Mesendoderm (in vitro differentiated cells): ENCODE data around the gene MLLT1.

Source experiments
- DNase-seq: peaks from one replicate; pipeline ENCODE4 v3.0.0; 2013
- H2AK5ac ChIP-seq: 2 replicates; pipeline ENCODE4 v1.6.1; 2013; ENCODE audit warnings: low read length, inconsistent platforms
- H2BK120ac ChIP-seq: 2 replicates; pipeline ENCODE4 v1.6.1; 2013; ENCODE audit warnings: low read depth, mild to moderate bottlenecking, low read length, moderate library complexity, mixed read lengths
- H2BK15ac ChIP-seq: replicated peaks from 2 replicates; pipeline ENCODE4 v1.6.1; 2013; ENCODE audit warnings: low read depth, mild to moderate bottlenecking, moderate library complexity
- H2BK5ac ChIP-seq: 2 replicates; pipeline ENCODE4 v1.6.1; 2013; ENCODE audit warnings: low read length, inconsistent platforms
- H3K18ac ChIP-seq: 2 replicates; pipeline ENCODE4 v1.6.1; 2013; ENCODE audit warnings: mild to moderate bottlenecking, low read length, mixed read lengths
- H3K23ac ChIP-seq: one replicate; pipeline ENCODE4 v1.6.1; 2013; ENCODE audit warnings: low read length
- H3K27ac ChIP-seq: 2 replicates; pipeline ENCODE4 v1.5.1; 2013; ENCODE audit warnings: low read depth, mild to moderate bottlenecking, inconsistent platforms, low read length, moderate library complexity
- H3K27me3 ChIP-seq: 2 replicates; pipeline ENCODE4 v1.6.1; 2013; ENCODE audit warnings: low read length, control low read depth, mild to moderate bottlenecking, inconsistent platforms; ENCODE audit not compliant: insufficient read depth, poor library complexity
- H3K36me3 ChIP-seq: 2 replicates; pipeline ENCODE4 v1.6.1; 2013; ENCODE audit warnings: low read length, inconsistent platforms; ENCODE audit not compliant: control insufficient read depth, insufficient read depth
- H3K4ac ChIP-seq: one replicate; pipeline ENCODE4 v1.6.1; 2013; ENCODE audit warnings: low read depth, mild to moderate bottlenecking, low read length, moderate library complexity
- H3K4me1 ChIP-seq: 2 replicates; pipeline ENCODE4 v1.6.1; 2013; ENCODE audit warnings: low read depth, low read length, inconsistent platforms; ENCODE audit not compliant: control insufficient read depth
- H3K4me2 ChIP-seq: 2 replicates; pipeline ENCODE4 v1.6.1; 2013; ENCODE audit warnings: low read length
- H3K4me3 ChIP-seq: 2 replicates; pipeline ENCODE4 v1.5.1; 2013; ENCODE audit warnings: mild to moderate bottlenecking, low read length
- H3K56ac ChIP-seq: one replicate; pipeline ENCODE4 v1.6.1; 2013; ENCODE audit warnings: low read length
- H3K79me1 ChIP-seq: 2 replicates; pipeline ENCODE4 v1.6.1; 2013; ENCODE audit warnings: low read length, inconsistent platforms
- H3K79me2 ChIP-seq: 2 replicates; pipeline ENCODE4 v1.6.1; 2013; ENCODE audit warnings: mild to moderate bottlenecking, low read length; ENCODE audit not compliant: control insufficient read depth, insufficient read depth
- H3K9ac ChIP-seq: 2 replicates; pipeline ENCODE4 v1.6.1; 2013; ENCODE audit warnings: low read length, inconsistent platforms
- H4K5ac ChIP-seq: one replicate; pipeline ENCODE4 v1.6.1; 2013; ENCODE audit warnings: low read length
- H4K8ac ChIP-seq: one replicate; pipeline ENCODE4 v1.6.1; 2013; ENCODE audit warnings: low read depth, mild to moderate bottlenecking, control low read depth, low read length, moderate library complexity
- WGBS: extraction: QIAGEN DNeasy Blood & Tissue Kit; methylation state at CpG from one replicate; pipeline ENCODE4 v1.1.7; 2013; ENCODE audit warnings: low lambda C conversion rate, missing lambda C conversion rate; ENCODE audit not compliant: insufficient coverage; ENCODE audit errors: extremely low coverage; 5-methylcytosine and 5-hydroxymethylcytosine counted together

The MLLT1 gene

DNA sequence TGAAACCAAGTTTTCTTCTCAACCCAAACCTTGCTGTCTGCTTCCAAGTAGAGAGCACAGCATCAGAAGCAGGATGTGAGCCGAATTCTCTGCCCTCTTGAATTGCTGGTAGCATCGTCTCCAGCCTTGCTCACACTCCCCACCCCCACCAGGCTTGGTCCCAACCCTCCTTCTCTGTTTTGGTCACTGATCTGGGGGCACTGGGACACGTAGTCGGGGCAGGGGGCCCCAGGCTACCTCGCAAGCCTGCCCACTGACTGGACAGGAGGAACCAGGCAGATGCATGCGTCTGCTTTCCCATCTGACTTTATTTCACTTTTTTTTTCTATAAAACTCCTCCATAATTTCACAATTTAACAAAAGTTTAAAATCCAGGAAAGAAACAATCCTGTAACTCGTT lies 69.7 kb downstream of the MLLT1 start:
- no peak for DNase-seq
- H3K9ac ChIP-seq = no peak overlapping the region
- H4K5ac ChIP-seq = no peak overlapping the region
- H3K56ac ChIP-seq = no peak overlapping the region
- H2AK5ac ChIP-seq = no peak overlapping the region
- no peaks in the 10 kb centered on the region for H3K79me2 ChIP-seq
- no peak overlapping the region for H3K4me2 ChIP-seq
- no peak overlapping the region for H3K4ac ChIP-seq
- no peaks in the 10 kb centered on the region for H3K4me1 ChIP-seq
- H3K27me3 ChIP-seq = no peaks in the 10 kb centered on the region
- no peak overlapping the region for H2BK5ac ChIP-seq
- no peak overlapping the region for H4K8ac ChIP-seq
- H3K4me3 ChIP-seq = no peak overlapping the region
- no peaks in the 10 kb centered on the region for H3K79me1 ChIP-seq
- no peak overlapping the region for H2BK15ac ChIP-seq
- H3K36me3 ChIP-seq = no peaks in the 10 kb centered on the region
- 100% methylated on average over 1 of the region's 7 CpGs for WGBS
- no peak overlapping the region for H2BK120ac ChIP-seq
- H3K23ac ChIP-seq = no peak overlapping the region
- H3K27ac ChIP-seq = no peak overlapping the region
- H3K18ac ChIP-seq = no peak overlapping the region

DNA sequence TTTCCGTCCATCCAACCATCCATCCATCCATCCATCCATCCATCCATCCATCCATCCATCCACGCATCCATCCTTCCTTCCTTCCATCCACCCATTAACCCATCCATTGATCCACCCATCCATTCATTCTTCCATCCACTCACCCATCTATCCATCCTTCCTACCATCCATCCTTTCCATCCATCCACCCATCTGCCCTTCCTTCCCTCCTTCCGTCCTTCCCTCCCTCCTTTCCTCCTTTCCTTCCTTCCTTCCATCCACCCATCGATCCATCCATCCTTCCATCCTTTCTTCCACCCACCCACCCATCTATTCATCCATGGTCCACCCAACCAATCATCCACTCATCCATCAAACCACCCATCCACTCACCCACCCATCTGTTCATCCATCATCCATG lies 70.1 kb downstream of the MLLT1 start:
- no peak for DNase-seq
- Histone ChIP-seq H3K36me3 (no peaks in the 10 kb centered on the region), H3K79me1 (no peaks in the 10 kb centered on the region), H3K4me1 (no peaks in the 10 kb centered on the region), H3K4me3 (no peak overlapping the region), H4K8ac (no peak overlapping the region), H2BK120ac (no peak overlapping the region), H3K23ac (no peak overlapping the region), H3K27me3 (no peaks in the 10 kb centered on the region), H3K18ac (no peak overlapping the region), H2AK5ac (no peak overlapping the region), H4K5ac (no peak overlapping the region), H2BK15ac (no peak overlapping the region), H3K79me2 (no peaks in the 10 kb centered on the region), H3K4me2 (no peak overlapping the region), H3K9ac (no peak overlapping the region), H3K56ac (no peak overlapping the region), H2BK5ac (no peak overlapping the region), H3K27ac (no peak overlapping the region), H3K4ac (no peak overlapping the region)
- WGBS = 100% methylated on average over 2 of the region's 4 CpGs

- no peak overlapping the region for H2BK5ac ChIP-seq
- H3K79me2 ChIP-seq = no peaks in the 10 kb centered on the region
- no peak overlapping the region for H3K4me3 ChIP-seq
- H3K27me3 ChIP-seq = no peaks in the 10 kb centered on the region
- H3K4me1 ChIP-seq = no peaks in the 10 kb centered on the region
- no peak overlapping the region for H4K5ac ChIP-seq
- no peak overlapping the region for H3K27ac ChIP-seq
- H3K23ac ChIP-seq = no peak overlapping the region
- no peak overlapping the region for H3K18ac ChIP-seq
- H3K36me3 ChIP-seq = no peaks in the 10 kb centered on the region
- no CpG with 5 or more reads among the region's 4 CpGs for WGBS
- no peak overlapping the region for H3K4me2 ChIP-seq
- H3K9ac ChIP-seq = no peak overlapping the region
- H2BK15ac ChIP-seq = no peak overlapping the region
- H2BK120ac ChIP-seq = no peak overlapping the region
- H2AK5ac ChIP-seq = no peak overlapping the region
- H3K79me1 ChIP-seq = no peaks in the 10 kb centered on the region
- no peak overlapping the region for H4K8ac ChIP-seq
- no peak overlapping the region for H3K56ac ChIP-seq
- no peak overlapping the region for H3K4ac ChIP-seq
- no peak for DNase-seq
These were observed 70.5 kb downstream of the MLLT1 start for GRCh38 chr19:6209233-6209632.

DNA sequence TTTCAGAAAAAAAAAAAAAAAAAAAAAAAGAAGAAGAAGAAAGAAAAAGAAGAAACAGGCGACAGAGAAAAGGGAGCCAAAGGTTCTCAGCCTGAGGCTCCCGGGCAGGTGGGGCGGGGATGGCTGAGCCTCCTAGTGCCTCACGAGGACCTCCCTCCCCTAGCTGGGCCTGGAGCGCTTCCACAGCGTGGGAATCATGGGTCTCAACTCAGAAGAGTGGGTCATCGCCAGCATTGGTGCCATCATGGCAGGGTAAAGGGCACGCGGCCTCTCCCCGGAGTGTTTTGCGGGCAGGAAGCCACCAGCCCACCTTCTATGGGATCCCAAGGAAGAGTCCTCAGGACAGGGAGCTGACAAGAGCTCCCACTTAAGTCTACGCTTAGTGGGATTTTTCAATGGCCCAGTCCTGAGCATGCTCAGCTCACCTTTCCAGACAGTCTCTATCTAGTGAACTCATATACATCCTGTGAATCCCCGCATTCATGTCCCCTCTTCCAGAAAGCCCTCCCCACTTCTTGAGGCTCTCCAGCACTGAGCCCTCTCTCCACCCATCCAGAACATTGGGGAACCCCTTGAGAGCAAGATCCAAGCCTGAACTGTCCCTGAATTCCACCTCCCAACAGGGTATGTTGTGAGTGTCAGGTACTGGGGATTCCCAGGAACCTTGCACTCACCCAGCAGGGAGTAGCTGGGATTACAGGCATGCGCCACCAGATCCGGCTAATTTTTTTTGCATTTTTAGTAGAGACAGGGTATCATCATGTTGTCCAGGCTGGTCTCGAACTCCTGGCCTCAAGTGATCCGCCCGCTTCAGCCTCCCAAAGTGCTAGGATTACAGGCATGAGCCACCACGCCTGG lies 74.7 kb downstream of the MLLT1 start:
- H3K4me3 ChIP-seq = no peak overlapping the region
- no peaks in the 10 kb centered on the region for H3K4me1 ChIP-seq
- no peak overlapping the region for H2BK5ac ChIP-seq
- DNase-seq = no peak
- H2BK15ac ChIP-seq = no peak overlapping the region
- no CpG with 5 or more reads among the region's 19 CpGs for WGBS
- H2AK5ac ChIP-seq = no peak overlapping the region
- H3K36me3 ChIP-seq = no peaks in the 10 kb centered on the region
- no peak overlapping the region for H4K8ac ChIP-seq
- no peak overlapping the region for H3K23ac ChIP-seq
- H3K56ac ChIP-seq = no peak overlapping the region
- no peaks in the 10 kb centered on the region for H3K79me2 ChIP-seq
- H3K27ac ChIP-seq = no peak overlapping the region
- no peak overlapping the region for H3K4ac ChIP-seq
- no peak overlapping the region for H3K4me2 ChIP-seq
- no peak overlapping the region for H2BK120ac ChIP-seq
- no peak overlapping the region for H3K18ac ChIP-seq
- no peaks in the 10 kb centered on the region for H3K27me3 ChIP-seq
- H3K79me1 ChIP-seq = no peaks in the 10 kb centered on the region
- no peak overlapping the region for H3K9ac ChIP-seq
- H4K5ac ChIP-seq = no peak overlapping the region

- Histone ChIP-seq H3K79me2 (no peaks in the 10 kb centered on the region), H2BK5ac (no peak overlapping the region), H3K18ac (no peak overlapping the region), H2BK120ac (no peak overlapping the region), H3K36me3 (no peaks in the 10 kb centered on the region), H4K5ac (no peak overlapping the region), H3K27me3 (no peaks in the 10 kb centered on the region), H3K4ac (no peak overlapping the region), H3K23ac (no peak overlapping the region), H2AK5ac (no peak overlapping the region), H3K4me1 (no peaks in the 10 kb centered on the region), H3K79me1 (no peaks in the 10 kb centered on the region), H4K8ac (no peak overlapping the region), H2BK15ac (no peak overlapping the region), H3K4me2 (no peak overlapping the region), H3K56ac (no peak overlapping the region), H3K27ac (no peak overlapping the region), H3K4me3 (no peak overlapping the region), H3K9ac (no peak overlapping the region)
- no CpG with 5 or more reads among the region's 6 CpGs for WGBS
- no peak for DNase-seq
These were observed 75.6 kb downstream of the MLLT1 start for GRCh38 chr19:6204212-6204611.
